VCaP (cell line): ENCODE data around the gene AKAP8L.
A peak's percentile ranks its signal among the peaks of the same experiment; 100 is the strongest.
"Not testable (repeated sequence)": the region's sequence is repeated elsewhere in the genome, so short reads cannot be mapped to it uniquely, and the experiment has no call there.

Experiments
- H3K27ac ChIP-seq: fragments of 450-650 bp; 2 replicates; pipeline ENCODE4 v1.5.1; 2017
- CTCF ChIP-seq: fragments of 450-650 bp; conservative IDR thresholded peaks from 2 replicates; pipeline ENCODE4 v1.5.1; 2017; ENCODE audit warnings: mild to moderate bottlenecking, moderate library complexity

Gene AKAP8L

GRCh38 chr19:15418231-15418578, 583 bp downstream of the AKAP8L start:
- peak overlapping the region; percentile 99 for H3K27ac ChIP-seq
- TF ChIP-seq CTCF: no peak

GRCh38 chr19:15417699-15418098, 1.1 kb downstream of the AKAP8L start:
- H3K27ac ChIP-seq: peak overlapping the region; percentile 99
- no peak for TF ChIP-seq CTCF

GRCh38 chr19:15412832-15413231, 6.0 kb downstream of the AKAP8L start:
- TF ChIP-seq CTCF: no peak

GRCh38 chr19:15411351-15411750, 7.4 kb downstream of the AKAP8L start:
- not testable (repeated sequence) for H3K27ac ChIP-seq

More at GRCh38 chr19:15412832-15413231, 6.0 kb downstream of the AKAP8L start:
- peak overlapping the region; percentile 40 for H3K27ac ChIP-seq

- no peak overlapping the region; the same call in 1 of the 2 replicates for H3K27ac ChIP-seq
- no peak for TF ChIP-seq CTCF
Observed at GRCh38 chr19:15404780-15405211, 14.0 kb downstream of the AKAP8L start.

- no peak overlapping the region; the same call in 1 of the 2 replicates for H3K27ac ChIP-seq
- TF ChIP-seq CTCF: no peak
Observed at GRCh38 chr19:15404097-15404779, 14.6 kb downstream of the AKAP8L start.

GRCh38 chr19:15403151-15403531, 15.6 kb downstream of the AKAP8L start:
- TF ChIP-seq CTCF: no peak
- H3K27ac ChIP-seq: no peak overlapping the region

- no peak for TF ChIP-seq CTCF
- no peak overlapping the region for H3K27ac ChIP-seq
Observed at GRCh38 chr19:15402411-15403150, 16.2 kb downstream of the AKAP8L start.
